Measurements from ENCODE around the gene HAUS5. TPM values are rescaled to one million over a fixed set of nuclear protein-coding genes. Genes with fewer than 3 reads are reported as not detected.
"Not testable (repeated sequence)": the region's sequence is repeated elsewhere in the genome, so short reads cannot be mapped to it uniquely, and the experiment has no call there.

Gene HAUS5, protein sequence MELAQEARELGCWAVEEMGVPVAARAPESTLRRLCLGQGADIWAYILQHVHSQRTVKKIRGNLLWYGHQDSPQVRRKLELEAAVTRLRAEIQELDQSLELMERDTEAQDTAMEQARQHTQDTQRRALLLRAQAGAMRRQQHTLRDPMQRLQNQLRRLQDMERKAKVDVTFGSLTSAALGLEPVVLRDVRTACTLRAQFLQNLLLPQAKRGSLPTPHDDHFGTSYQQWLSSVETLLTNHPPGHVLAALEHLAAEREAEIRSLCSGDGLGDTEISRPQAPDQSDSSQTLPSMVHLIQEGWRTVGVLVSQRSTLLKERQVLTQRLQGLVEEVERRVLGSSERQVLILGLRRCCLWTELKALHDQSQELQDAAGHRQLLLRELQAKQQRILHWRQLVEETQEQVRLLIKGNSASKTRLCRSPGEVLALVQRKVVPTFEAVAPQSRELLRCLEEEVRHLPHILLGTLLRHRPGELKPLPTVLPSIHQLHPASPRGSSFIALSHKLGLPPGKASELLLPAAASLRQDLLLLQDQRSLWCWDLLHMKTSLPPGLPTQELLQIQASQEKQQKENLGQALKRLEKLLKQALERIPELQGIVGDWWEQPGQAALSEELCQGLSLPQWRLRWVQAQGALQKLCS
- total RNA-seq: 4.8 and 11.1 TPM in 2 replicates

DNA sequence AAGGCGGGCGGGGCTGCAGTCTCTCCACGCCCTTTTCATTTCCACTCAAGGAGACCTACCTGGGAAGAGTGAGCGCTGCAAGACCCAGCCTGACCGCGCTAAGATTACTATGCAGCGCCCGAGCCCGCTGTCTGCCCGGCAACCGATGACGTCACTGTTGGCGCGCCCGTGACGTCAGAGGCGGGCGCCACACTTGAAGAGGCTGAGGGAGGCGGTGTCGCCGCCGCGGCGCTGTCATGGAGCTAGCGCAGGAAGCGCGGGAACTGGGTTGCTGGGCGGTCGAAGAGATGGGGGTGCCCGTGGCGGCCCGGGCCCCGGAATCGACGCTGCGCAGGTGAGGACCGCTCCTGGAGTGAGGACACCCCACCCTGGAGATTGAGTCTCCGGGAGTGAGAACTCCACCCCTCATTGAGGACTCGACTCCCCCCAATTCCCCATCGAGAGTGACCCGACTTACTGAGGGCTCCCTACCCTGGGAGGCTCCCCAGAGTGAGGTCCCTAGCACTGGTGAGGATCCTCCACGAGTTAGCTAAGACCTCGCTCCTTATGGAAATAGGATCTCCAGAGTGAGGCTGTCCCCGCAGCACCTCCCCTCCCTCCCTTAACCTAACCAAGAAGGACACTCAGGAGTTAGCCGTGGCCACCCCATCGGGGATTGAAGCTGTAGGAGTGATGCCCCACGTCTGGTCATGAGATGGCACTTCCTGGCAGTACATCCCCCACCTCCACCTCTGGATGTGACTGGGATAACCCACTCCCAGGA is at the start of gene HAUS5:
Gene HAUS5, plus strand, starts transcription at position 177 of the 763 bp plus-strand sequence. Its CDS starts 60 bp downstream, at position 237.
- peak; percentile 95 for DNase-seq

DNA sequence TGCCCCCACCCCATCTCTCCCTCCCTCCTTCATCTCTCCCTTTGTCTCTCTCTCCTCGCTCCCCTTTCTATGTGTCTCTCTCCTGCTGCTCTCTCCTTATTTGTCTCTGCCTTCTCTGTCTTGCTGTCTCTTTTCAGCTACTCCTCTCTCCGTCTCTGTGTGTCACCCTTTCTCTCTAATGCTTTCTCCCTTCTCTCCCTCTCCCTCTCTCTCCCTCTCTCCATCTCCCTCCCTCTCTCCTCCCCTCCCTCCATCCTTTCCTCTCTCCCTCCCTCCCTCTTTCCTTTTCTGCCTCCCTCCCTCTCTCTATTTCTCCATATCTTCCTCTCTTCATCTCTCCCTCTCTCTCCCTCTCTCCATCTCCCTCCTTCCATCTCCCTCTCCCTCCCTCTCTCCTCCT is 49.8 kb upstream of the HAUS5 start:
- no peak for DNase-seq

DNA sequence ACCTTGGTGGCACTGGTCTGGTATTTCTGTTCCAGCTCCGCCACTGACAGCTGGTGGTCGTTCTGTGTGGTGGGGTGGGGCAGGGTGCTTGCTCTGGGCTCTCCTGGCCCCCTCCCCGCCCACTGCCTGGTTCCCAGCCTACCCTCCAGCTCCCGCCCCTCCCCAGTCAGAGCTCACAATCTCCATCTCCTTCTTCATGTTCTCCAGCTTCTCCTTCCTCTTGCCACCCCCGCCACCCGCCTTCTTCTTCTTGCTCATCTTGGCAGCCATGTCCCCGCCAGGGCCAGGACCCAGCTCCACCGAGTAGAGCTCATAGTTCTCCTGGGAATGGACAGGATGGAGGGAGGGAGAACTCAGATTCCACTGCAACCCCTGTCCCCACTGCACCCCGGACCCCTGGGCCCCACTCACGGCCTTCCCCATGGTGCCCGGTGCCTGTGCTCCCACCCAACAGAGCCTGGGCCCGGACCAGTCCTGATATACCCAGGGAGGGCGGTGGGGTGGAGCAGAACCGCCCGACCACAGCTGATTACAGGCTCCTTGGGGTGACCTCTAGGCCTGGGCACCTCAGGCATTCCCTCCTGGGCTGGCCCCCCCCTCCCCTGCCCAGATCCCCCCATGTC is 49.2 kb upstream of the HAUS5 start, which contains the start of gene ATP4A:
Gene ATP4A, minus strand, starts transcription at position 452 of the 623 bp plus-strand sequence. Its CDS starts 29 bp downstream, at position 423.
- no peak for DNase-seq

DNA sequence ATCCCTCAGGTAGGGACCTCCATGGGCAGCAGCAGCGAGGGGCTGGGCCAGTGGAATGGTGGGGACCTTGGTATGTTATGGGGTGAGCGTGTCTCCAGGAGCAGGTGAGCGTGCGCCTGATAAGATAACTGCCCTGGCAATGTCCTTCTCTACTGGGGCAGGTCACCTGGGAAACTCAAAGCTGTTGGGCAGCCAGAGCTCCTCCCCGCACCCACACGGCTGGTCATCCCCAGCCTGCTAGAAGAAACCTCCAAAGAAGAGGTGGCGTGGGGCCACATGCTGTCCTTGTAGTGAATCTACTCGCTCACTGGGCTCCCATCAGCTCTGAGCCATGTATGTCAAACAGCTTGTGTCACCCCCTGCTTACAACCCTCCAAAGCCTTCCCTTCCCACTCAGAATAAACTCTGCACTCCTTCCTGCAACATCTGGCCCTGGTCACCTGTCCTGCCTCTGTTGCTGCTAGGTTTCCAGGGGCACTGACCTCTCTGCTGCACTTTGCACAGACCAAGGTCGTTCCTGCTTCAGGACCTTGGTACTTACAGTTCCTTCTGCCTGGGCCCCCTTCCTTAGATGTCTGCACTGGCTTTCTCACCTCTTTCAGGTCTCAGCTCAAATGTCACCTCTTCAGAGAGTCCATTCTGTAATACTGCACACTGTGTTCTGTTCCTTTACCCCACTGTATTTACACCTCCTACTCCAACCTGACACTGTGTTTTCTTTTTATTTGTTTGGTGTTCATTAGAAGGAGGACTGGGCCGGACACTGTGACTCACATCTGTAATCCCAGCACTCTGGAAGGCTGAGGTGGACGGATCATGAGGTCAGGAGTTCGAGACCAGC is 47.3 kb upstream of the HAUS5 start:
- DNase-seq: no peak

DNA sequence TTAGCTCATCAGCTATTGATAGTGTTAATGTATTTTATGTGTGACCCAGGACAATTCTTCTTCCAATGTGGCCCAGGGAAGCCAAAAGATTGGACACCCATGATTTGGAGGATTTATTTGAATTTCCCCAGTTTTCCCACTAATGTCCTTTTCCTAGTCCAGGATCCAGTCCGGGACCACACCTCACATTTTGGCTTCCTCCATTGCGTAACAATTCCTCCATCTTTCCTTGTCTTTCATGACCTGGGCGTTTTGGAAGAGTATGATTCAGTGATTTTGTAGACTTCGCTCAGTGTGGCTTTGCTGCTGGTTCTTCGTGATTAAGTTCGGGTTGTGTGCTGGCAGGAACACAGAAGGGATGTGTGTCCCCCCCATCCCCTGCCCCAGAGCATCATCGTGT is 45.8 kb upstream of the HAUS5 start:
- no peak for DNase-seq

DNA sequence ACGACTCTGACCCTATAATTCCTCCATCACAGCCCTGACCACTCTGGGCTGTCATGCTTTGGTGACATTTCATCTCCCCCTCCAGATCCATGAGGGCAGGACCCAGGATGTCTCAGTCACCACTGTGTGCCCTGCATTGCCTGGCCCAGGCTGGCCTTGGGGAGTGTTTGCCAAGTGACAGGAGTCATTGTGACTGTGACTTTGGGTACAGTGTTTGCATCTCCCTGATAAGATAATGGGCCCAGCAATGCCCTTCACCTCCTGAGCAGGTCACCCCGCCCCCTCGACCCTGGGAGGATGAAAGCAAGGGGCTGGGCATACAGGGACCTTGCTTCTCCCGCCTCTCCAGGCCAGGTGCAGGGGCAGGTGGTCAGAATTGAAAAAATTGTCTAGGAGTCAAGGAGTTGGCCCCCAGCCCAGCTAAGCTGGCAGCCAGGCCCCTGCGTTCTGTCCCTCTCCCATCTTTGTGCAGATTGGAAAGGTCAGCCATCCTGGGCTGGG is 43.2 kb upstream of the HAUS5 start:
- no peak for DNase-seq

DNA sequence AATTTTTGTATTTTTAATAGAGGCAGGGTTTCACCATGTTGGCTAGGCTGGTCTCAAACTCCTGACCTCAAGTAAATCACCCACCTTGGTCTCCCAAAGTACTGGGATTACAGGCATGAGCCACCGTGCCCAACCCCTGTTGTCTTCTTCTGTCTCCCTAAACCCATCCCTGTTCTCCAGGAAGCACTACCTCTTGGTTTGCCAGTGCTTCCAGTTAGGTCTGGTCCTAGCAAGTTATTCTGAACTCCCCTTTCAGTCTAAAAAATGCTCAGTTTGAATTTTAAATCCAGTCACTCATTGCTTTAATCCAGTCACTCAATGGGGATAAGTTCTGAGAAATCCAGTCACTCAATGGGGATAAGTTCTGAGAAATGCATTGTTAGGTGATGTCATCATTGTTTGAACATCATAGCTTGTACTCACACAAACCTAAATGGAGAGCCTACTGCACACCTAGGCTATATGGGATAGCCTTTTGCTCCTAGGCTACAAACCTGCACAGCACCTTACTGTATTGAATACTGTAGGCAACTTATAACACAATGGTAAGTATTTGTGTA is 41.0 kb upstream of the HAUS5 start:
- DNase-seq: no peak

DNA sequence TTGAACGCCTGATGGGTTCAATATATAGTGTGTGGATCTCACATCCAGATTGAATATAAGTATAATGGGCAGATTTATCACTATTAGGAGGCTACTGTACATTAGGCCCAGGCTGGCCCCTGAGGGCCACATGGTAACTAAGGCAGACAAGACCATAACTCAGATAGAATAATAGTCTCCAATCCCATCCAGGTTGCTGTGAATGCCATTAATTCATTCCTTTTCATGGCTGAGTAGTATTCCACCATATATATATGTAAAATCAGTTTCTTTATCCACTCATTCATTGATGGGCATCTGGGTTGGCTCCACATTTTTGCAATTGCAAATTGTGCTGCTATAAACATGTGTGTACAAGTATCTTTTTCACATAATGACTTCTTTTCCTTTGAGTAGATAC is 34.6 kb upstream of the HAUS5 start:
- DNase-seq: no peak

DNA sequence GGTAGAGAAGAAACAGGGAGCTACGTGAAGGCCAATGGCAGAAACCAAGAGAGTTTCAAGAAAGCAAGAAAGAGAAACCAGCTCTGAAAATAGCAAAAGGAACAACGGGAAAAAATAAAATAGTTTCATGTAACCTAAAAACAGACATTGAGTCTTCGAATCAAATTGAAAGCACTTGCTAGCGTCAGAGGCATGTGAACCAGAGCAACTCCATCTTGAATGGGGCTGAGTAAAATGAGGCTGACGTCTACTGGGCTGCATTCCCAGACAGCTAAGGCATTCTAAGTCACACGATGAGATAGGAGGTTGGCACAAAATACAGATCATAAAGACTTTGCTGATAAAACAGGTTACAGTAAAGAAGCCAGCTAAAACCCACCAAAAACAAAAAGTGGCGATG is 33.8 kb upstream of the HAUS5 start:
- DNase-seq: no peak

DNA sequence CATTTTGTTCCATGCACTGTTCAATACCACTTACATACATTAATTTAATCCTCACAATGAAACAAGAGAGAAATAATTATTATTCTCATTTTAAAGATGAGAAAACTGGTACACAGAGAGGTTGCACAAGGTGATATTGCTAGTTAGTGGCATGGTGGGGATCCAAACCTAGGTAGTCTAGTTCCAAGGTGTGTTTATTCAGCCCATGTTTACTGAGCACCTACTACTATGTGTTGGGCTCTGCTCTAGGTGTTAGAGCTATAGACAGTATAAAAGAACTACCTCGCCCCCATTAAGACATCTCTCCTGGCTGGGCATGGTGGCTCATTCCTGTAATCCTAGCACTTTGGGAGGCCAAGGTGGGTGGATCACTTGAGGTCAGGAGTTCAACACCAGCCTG is 29.8 kb upstream of the HAUS5 start:
- no peak for DNase-seq

DNA sequence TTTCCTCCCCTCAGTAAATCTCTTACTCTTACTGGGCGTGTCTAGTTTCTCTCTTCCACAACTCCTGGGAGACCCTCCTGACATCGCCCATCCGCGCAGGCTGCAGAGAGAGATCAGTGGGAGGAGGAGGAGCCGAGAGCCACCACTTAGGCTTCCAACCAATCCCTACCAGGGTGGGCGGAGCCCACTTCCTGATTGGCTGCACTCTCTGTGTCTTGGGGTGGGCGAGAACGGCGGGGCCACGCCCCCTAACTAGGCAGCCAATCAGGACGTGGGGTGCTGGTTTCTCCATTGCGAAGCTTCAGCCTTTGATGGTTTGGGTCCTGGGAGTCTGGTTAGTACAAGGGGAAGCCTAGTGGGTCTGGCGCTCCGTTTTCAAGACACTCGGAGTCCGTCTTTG is 26.7 kb upstream of the HAUS5 start, which contains the start of gene PMIS2:
Gene PMIS2, plus strand, starts transcription at position 326 of the 400 bp plus-strand sequence. CDS start 87 bp downstream, outside the sequence.
- peak; percentile 9 for DNase-seq

DNA sequence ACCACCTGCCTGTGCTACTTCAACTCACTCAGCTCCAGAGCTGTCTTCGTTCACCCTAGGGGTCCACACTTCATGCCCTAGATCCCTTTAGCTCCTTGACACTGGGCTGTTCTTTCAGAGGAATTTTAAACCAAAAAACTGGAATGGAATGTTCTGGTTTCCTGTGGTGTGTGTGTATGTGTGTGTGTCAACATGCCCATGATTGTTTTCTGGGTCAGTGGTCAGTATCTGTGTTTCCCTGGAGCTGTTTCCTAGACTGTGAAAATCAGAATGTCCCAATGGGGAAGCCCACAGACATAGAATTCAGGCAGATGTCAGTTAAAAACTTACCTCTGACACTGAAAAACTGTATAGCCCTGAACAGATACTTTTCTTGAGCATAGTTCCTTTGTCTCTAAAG is 25.2 kb upstream of the HAUS5 start:
- peak; percentile 18 for DNase-seq

DNA sequence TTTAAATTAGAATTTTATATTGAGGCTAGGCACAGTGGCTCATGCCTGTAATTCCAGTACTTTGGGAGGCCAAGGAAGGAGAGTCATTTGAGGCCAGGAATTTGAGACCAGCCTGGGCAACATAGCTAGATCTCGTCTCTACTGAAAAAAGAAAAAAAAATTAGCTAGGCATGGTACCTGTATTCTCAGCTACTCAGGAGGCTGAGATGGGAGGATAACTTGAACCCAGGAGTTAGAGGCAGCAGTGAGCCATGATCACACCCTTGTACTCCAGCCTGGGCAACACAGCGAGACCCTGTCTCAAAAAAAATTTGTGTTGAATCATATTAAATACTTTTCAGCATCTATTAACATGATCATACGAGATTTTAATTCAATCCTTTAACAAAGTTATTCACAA is 21.7 kb upstream of the HAUS5 start:
- DNase-seq: no peak

DNA sequence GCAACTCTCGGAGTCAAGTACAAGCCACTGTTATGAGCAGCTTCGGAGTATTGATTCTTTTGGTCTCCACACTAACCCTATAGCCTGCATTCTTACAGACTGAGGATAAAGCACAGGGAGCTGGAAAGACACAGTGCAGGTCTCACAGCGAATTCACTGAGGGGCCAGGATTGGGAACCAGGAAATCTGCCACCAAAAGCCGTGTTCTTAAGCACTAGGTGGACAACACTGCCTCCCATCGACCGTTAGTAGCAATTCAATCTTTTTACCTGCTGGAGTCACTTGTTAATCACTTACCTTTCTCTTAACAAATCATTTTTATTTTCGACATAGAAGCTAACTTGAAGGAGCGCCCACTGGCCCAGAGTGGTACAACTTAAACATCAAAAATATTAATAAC is 20.3 kb upstream of the HAUS5 start:
- DNase-seq: peak; percentile 66

DNA sequence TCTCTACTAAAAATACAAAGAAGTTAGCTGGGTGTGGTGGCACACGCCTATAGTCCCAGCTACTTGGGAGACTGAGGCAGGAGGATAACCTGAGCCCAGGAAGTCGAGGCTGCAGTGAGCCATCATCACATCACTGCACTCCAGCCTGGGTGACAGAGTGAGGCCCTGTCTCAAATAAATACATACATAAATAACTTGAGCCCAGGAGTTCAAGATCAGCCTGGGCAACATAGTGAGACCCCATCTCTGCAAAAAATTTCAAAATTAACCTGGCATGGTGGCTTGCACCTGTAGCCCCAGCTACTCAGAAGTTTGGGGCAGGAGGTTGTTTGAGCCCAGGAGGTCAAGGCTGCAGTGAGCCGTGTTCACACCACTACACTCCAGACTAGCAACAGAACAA is 17.5 kb upstream of the HAUS5 start:
- DNase-seq: not testable (repeated sequence)

DNA sequence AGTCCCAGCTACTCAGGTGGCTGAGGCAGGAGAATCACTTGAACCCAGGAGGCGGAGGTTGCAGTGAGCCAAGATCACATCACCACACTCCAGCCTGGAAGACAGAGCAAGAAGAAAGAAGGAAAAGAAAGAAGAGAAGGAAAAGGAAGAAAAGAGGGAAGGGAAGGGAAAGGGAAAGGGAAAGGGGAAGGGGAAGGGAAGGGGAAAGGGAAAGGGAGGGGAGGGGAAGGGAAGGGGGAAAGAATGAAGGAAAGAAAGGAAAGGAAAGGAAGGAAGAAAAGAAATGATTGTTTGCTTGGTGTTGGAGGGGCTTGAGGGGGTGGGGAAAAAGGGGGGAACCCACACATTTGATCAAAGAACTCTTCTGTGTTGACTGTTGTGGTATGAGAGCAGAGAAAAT is 16.6 kb upstream of the HAUS5 start:
- no peak for DNase-seq

DNA sequence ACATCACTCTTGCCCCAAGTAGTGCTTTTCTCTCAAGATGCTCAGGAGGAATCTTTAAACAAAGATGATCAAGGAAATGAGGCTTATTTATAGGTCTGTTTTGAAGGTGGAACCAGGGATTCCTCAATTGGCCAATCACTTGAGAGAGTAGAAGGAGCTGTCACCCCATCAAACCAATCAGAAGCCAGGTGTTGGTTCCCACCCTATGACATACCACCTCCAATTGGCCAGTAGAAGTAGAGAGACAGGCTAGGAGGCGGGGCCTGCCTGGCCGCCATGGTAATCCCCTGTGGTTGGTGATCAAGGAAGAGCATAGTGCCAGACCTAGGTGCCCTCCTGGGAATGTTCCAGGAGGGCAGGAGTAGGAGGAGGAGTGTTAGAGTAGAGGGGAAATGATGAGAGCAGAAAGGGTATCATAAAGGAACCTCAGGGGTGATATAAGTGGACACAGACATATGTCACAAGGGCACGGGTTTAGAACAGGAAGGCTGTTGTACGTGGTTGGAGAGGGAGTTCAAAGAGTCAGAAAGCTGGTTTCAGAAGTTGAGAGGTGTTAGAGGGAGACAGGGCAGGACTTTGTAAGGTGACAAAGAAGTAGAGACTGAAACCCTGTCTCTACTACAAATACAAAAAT is 16.1 kb upstream of the HAUS5 start:
- peak; percentile 19 for DNase-seq

DNA sequence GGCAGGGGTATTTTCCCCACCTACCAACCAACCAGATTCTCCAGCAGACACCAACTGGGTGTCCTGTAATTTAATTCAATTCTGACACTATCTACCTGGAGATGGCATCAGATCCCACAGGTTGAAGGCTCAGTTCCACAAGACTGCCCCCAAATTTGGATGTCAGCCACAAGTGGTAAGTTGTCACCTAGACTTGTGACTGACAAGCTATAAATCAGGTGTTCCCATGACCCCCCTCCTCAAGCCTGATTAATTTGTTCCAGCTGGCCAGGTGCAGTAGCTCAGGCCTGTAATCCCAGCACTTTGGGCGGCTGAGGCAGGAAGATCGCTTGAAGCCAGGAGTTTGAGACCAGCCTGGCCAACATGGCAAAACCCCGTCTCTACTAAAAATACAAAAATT is 10.6 kb upstream of the HAUS5 start:
- no peak for DNase-seq

DNA sequence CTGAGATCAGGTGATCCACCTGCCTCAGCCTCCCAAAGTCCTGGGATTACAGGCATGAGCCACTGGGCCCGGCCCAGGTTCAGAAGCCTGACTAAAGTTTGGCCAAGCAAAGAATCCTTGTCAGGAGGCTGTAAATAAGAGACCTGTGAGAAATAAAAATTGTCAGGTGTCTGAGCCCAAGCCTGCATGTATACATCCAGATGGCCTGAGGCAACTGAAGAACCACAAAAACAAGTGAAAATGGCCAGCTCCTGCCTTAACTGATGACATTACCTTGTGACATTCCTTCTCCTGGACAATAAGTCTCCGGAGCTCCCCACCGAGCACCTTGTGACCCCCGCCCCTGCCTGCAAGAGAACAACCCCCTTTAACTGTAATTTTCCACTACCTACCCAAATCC is 8.1 kb upstream of the HAUS5 start:
- not testable (repeated sequence) for DNase-seq

DNA sequence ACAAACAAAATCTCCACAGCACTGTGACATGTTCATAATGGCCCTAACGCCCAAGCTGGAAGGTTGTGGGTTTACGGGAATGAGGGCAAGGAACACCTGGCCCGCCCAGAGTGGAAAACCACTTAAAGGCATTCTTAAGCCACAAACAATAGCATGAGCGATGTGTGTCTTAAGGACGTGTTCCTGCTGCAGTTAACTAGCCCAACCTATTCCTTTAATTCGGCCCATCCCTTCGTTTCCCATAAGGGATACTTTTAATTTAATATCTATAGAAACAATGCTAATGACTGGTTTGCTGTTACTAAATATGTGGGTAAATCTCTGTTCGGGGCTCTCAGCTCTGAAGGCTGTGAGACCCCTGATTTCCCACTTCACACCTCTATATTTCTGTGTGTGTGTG is 5.4 kb upstream of the HAUS5 start:
- not testable (repeated sequence) for DNase-seq

DNA sequence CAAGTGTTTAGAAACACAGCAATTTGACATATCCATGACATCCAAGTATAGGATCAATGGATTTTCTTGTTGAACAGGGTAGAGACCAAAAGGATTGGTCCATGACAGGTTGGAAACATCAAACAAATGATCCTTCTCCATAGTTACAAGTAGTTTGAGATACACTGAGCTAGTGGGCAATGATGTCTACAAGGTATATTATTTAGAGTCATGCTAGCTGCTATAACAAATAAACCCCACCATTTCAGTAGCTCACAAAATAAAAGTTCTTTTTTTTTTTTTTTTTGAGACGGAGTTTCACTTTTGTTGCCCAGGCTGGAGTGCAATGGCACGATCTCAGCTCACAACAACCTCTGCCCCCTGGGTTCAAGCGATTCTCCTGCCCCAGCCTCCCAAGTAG is 4.9 kb upstream of the HAUS5 start:
- DNase-seq: no peak
